DND-41 (cell line): Measurements from ENCODE around the gene GBA2.

ENCODE experiments used
- ATAC-seq: fragments of 200-7000 bp; cut with Tn5 transposase; 3 replicates; pipeline ENCODE4 v1.9.1; 2021; ENCODE audit warnings: low read depth; ENCODE audit not compliant: insufficient read depth
- DNase-seq: peaks from one replicate; pipeline ENCODE4 v3.0.0-alpha.2; 2020
- H2AFZ ChIP-seq: 2 replicates; pipeline ENCODE4 v1.6.0; 2012; ENCODE audit warnings: low read depth, low read length
- H3K27ac ChIP-seq: 2 replicates; pipeline ENCODE4 v1.5.1; 2012; ENCODE audit warnings: low read length, inconsistent platforms
- H3K27me3 ChIP-seq: fragments of 200-600 bp; sonication (generic); 2 replicates; pipeline ENCODE4 v1.6.0; 2012; ENCODE audit warnings: low read length, mild to moderate bottlenecking, inconsistent platforms; ENCODE audit not compliant: insufficient read depth, poor library complexity
- H3K36me3 ChIP-seq: 2 replicates; pipeline ENCODE4 v1.5.1; 2012; ENCODE audit warnings: low read length, inconsistent platforms; ENCODE audit not compliant: insufficient read depth
- H3K4me1 ChIP-seq: 2 replicates; pipeline ENCODE4 v1.5.1; 2012; ENCODE audit warnings: mild to moderate bottlenecking, low read length; ENCODE audit not compliant: insufficient read depth
- H3K4me2 ChIP-seq: 2 replicates; pipeline ENCODE4 v1.6.0; 2012; ENCODE audit warnings: mild to moderate bottlenecking, moderate library complexity, low read length, inconsistent platforms; ENCODE audit not compliant: insufficient read depth
- H3K4me3 ChIP-seq, 2 experiments: fragments of 200-600 bp in 1 of 2; shearing (Covaris generic) in 1 of 2; 2 replicates each; pipeline ENCODE4 v1.5.1; 2012 to 2016; ENCODE audit warnings: inconsistent platforms in 2 of 2, low read length in 2 of 2, mild to moderate bottlenecking in 2 of 2, low read depth in 1 of 2, moderate library complexity in 1 of 2
- H3K79me2 ChIP-seq: 2 replicates; pipeline ENCODE4 v1.6.0; 2012; ENCODE audit warnings: low read length, inconsistent platforms; ENCODE audit not compliant: insufficient read depth
- H3K9ac ChIP-seq: 2 replicates; pipeline ENCODE4 v1.6.0; 2012; ENCODE audit warnings: low read depth, mild to moderate bottlenecking, inconsistent platforms, low read length, moderate library complexity
- H3K9me3 ChIP-seq: 2 replicates; pipeline ENCODE4 v1.5.1; 2012; ENCODE audit warnings: low read length, moderate library complexity, mild to moderate bottlenecking, inconsistent platforms; ENCODE audit not compliant: insufficient read depth, severe bottlenecking
- H4K20me1 ChIP-seq: 2 replicates; pipeline ENCODE4 v1.6.0; 2012; ENCODE audit warnings: low read length; ENCODE audit not compliant: insufficient read depth
- CTCF ChIP-seq: IDR thresholded peaks from 2 replicates; pipeline ENCODE4 v1.5.1; 2012; ENCODE audit warnings: borderline replicate concordance, low read length, moderate library complexity, mild to moderate bottlenecking; ENCODE audit not compliant: poor library complexity, severe bottlenecking; ENCODE audit errors: extremely low read depth
- EZH2 ChIP-seq: IDR thresholded peaks from 3 replicates; pipeline ENCODE4 v1.6.1; 2012; ENCODE audit warnings: borderline replicate concordance, low read depth, mild to moderate bottlenecking, moderate library complexity, low read length, inconsistent platforms; ENCODE audit not compliant: severe bottlenecking

GBA2 gene

GRCh38 chr9:35789541-35789940 lies 40.5 kb upstream of the GBA2 start:
- Histone ChIP-seq H3K27ac (no peak overlapping the region), H3K4me1 (no peaks in the 10 kb centered on the region), H3K9me3 (no peaks in the 10 kb centered on the region), H3K9ac (no peak overlapping the region), H3K4me2 (no peak overlapping the region), H3K27me3 (no peaks in the 10 kb centered on the region), H3K36me3 (peaks cover 15% of the 10 kb centered on the region), H2AFZ (no peak overlapping the region), H3K79me2 (no peaks in the 10 kb centered on the region), H3K4me3 (no peak overlapping the region), H4K20me1 (no peaks in the 10 kb centered on the region)
- no peak for TF ChIP-seq EZH2
- no peak for TF ChIP-seq CTCF
- DNase-seq (no peak), ATAC-seq (no peak)

GRCh38 chr9:35783418-35783817 lies 34.4 kb upstream of the GBA2 start:
- Histone ChIP-seq H3K4me3 (no peak overlapping the region), H3K27ac (no peak overlapping the region)
- DNase-seq = no peak

GRCh38 chr9:35781066-35781465 lies 32.0 kb upstream of the GBA2 start:
- no peaks in the 10 kb centered on the region for H4K20me1 ChIP-seq
- no peak overlapping the region for H3K4me3 ChIP-seq
- H3K27ac ChIP-seq = no peak overlapping the region
- H3K9me3 ChIP-seq = no peaks in the 10 kb centered on the region
- TF ChIP-seq CTCF (no peak), EZH2 (no peak)
- no peaks in the 10 kb centered on the region for H3K27me3 ChIP-seq
- peaks cover 8% of the 10 kb centered on the region; the same call in 1 of the 2 replicates for H3K36me3 ChIP-seq
- H3K79me2 ChIP-seq = no peaks in the 10 kb centered on the region
- H3K4me2 ChIP-seq = no peak overlapping the region
- no peak overlapping the region for H3K9ac ChIP-seq
- H3K4me1 ChIP-seq = no peaks in the 10 kb centered on the region
- H2AFZ ChIP-seq = no peak overlapping the region
- ATAC-seq (no peak), DNase-seq (no peak)

More at GRCh38 chr9:35783418-35783817, 34.4 kb upstream of the GBA2 start:
- H4K20me1 ChIP-seq = no peaks in the 10 kb centered on the region
- no peaks in the 10 kb centered on the region for H3K79me2 ChIP-seq
- H3K27me3 ChIP-seq = no peaks in the 10 kb centered on the region
- no peak overlapping the region for H2AFZ ChIP-seq
- no peak for ATAC-seq
- no peak for TF ChIP-seq CTCF
- no peak for TF ChIP-seq EZH2
- H3K4me1 ChIP-seq = no peaks in the 10 kb centered on the region
- H3K4me2 ChIP-seq = no peak overlapping the region
- peaks cover 12% of the 10 kb centered on the region for H3K36me3 ChIP-seq
- no peaks in the 10 kb centered on the region for H3K9me3 ChIP-seq
- H3K9ac ChIP-seq = no peak overlapping the region

- TF ChIP-seq CTCF (no peak), EZH2 (no peak)
- no peaks in the 10 kb centered on the region for H4K20me1 ChIP-seq
Observed at GRCh38 chr9:35778496-35778895, 29.5 kb upstream of the GBA2 start.

More at GRCh38 chr9:35778496-35778895, 29.5 kb upstream of the GBA2 start:
- no peaks in the 10 kb centered on the region for H3K27me3 ChIP-seq
- no peak overlapping the region for H3K4me3 ChIP-seq
- peaks cover 2% of the 10 kb centered on the region; the same call in 1 of the 2 replicates for H3K36me3 ChIP-seq
- no peaks in the 10 kb centered on the region; the same call in 1 of the 2 replicates for H3K79me2 ChIP-seq
- H2AFZ ChIP-seq = no peak overlapping the region
- H3K9ac ChIP-seq = no peak overlapping the region
- DNase-seq (no peak), ATAC-seq (no peak)
- H3K4me1 ChIP-seq = no peaks in the 10 kb centered on the region
- H3K9me3 ChIP-seq = no peaks in the 10 kb centered on the region
- no peak overlapping the region for H3K4me2 ChIP-seq
- no peak overlapping the region for H3K27ac ChIP-seq
